HUES48 (cell line): ENCODE data around the gene ECT2.
"Not testable (repeated sequence)": the region's sequence is repeated elsewhere in the genome, so short reads cannot be mapped to it uniquely, and the experiment has no call there.

Source experiments
- H3K27ac ChIP-seq: one replicate; pipeline ENCODE4 v1.7.0; 2013; ENCODE audit warnings: low read depth, low read length, inconsistent platforms
- H3K27me3 ChIP-seq: 2 replicates; pipeline ENCODE4 v1.6.1; 2013; ENCODE audit warnings: mild to moderate bottlenecking, low read length; ENCODE audit not compliant: control insufficient read depth, insufficient read depth
- H3K36me3 ChIP-seq: 2 replicates; pipeline ENCODE4 v1.6.1; 2013; ENCODE audit warnings: low read length; ENCODE audit not compliant: control insufficient read depth, insufficient read depth
- H3K4me1 ChIP-seq: 2 replicates; pipeline ENCODE4 v1.6.1; 2013; ENCODE audit warnings: mild to moderate bottlenecking, low read length; ENCODE audit not compliant: control insufficient read depth, insufficient read depth
- H3K4me3 ChIP-seq: 2 replicates; pipeline ENCODE4 v1.5.1; 2013; ENCODE audit warnings: mild to moderate bottlenecking, low read depth, low read length
- H3K9ac ChIP-seq: 2 replicates; pipeline ENCODE4 v1.6.1; 2013; ENCODE audit warnings: mild to moderate bottlenecking, low read depth, low read length, moderate library complexity
- H3K9me3 ChIP-seq: 2 replicates; pipeline ENCODE4 v1.6.1; 2013; ENCODE audit warnings: low read length; ENCODE audit not compliant: control insufficient read depth, insufficient read depth

Gene ECT2

DNA sequence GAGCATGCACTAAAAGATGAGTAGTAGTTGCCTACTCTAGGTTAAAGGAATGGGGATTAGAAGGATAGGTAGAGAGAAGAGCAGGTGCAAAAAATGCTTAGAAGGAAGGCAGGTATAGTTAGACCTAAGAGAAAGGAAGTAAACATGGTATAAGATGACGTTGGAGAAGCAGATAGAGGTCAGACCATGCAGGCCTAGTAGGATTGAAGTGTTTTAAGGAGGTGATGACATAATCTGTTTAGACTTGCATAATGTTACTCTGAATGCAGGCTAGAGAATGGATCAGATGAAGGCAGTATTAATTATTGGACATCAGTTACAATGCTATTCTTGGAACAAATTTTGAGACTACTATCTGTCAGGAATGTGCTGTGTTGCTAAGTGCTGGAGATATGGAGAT, 11.1 kb upstream of the ECT2 start:
- Histone ChIP-seq H3K27me3 (no peaks in the 10 kb centered on the region), H3K36me3 (no peaks in the 10 kb centered on the region), H3K4me1 (peaks cover 3% of the 10 kb centered on the region), H3K9ac (no peak overlapping the region), H3K4me3 (no peak overlapping the region), H3K27ac (no peak overlapping the region), H3K9me3 (no peaks in the 10 kb centered on the region)

DNA sequence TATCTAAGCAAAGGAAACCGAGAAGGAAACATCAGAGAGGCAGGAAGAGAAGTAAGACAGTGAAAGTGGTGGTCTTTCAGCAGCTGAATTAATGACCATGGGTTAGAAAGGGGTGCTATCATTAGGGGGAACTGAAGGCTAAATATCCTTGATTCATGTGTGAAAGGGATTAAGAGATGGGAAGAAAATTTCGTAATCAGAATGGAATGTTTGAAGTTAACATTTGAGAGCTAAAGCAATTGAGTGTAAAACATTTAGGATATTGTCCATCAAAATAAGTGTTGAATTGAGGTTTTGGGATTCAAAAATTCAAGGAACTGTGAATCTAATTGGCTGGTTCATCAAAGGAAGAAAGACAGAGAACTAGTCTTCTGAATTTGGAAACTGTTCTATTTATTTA, 4.1 kb upstream of the ECT2 start:
- H3K27ac ChIP-seq = no peak overlapping the region
- no peaks in the 10 kb centered on the region for H3K36me3 ChIP-seq
- no peaks in the 10 kb centered on the region for H3K27me3 ChIP-seq
- no peak overlapping the region for H3K4me3 ChIP-seq
- no peaks in the 10 kb centered on the region for H3K9me3 ChIP-seq
- peaks cover 26% of the 10 kb centered on the region for H3K4me1 ChIP-seq
- no peak overlapping the region for H3K9ac ChIP-seq

DNA sequence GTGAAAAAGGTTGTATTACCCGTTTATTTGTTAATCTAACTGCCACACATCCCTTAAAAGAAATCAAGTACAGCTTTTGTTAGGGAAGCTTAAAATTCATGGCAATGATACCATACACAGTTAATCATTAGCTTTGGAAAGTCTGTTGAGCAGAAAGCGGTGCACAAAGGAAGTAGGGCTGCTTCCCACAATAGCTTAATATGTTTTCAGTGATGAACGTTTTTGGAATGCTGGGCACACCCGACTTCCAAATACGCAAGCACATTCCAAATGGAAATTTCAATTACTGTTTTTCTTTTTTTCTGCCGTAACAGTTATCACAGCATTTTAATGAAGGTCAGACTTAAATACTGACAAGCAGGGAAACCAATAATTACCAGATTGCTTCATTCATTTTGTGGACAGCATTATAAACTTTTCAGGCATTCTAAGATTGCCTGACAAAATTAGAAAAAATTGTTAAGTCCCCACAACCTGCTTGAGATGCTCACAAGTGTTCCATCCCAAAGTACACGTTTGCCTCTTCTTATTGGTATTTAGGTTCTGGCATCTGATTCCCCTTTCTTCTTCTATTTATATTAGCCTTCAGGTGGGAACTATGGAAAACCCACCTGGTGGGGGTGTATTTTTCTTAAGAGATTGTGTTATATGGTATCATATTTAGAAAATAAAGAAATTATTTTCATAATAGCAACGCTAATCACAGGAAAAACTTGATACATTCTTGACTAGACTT, 1.1 kb upstream of the ECT2 start:
- peak overlapping the region; percentile 94 for H3K27ac ChIP-seq
- H3K36me3 ChIP-seq = peaks cover 20% of the 10 kb centered on the region
- no peaks in the 10 kb centered on the region for H3K27me3 ChIP-seq
- peak overlapping the region; percentile 85 for H3K4me3 ChIP-seq
- no peaks in the 10 kb centered on the region for H3K9me3 ChIP-seq
- H3K9ac ChIP-seq = no peak overlapping the region
- peaks cover 35% of the 10 kb centered on the region for H3K4me1 ChIP-seq

- Histone ChIP-seq H3K9me3 (no peaks in the 10 kb centered on the region), H3K36me3 (peaks cover 26% of the 10 kb centered on the region), H3K9ac (peak overlapping the region; percentile 59), H3K4me3 (peak overlapping the region; percentile 85), H3K27me3 (no peaks in the 10 kb centered on the region), H3K4me1 (peaks cover 41% of the 10 kb centered on the region), H3K27ac (peak overlapping the region; percentile 94)
Measured at GRCh38 chr3:172750069-172750367, 508 bp upstream of the ECT2 start.

DNA sequence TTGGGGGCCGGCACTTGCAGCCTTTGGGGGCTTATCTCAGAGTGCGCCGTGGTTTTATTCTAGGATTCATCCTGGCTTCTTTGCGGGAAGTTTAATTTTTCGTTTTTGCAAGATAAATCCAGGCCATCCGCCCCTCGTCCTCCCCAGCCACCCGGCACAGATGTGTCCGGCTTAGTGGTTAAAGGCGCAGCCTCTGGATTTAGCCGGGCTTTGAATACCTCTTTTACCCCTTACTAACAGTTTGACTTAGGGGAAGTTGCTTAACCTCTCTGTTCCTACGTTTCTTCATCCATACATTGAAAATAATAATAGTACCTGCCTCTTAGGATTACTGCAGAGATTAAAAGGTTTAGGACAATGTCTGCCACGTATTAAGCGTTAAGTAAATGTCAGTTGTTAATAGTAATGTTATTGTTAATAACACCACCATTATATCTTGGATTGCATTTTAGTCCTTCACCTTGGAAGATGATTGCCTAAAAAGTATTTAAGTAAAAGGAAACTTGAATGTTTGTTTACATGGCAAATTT, 714 bp downstream of the ECT2 start:
- peaks cover 36% of the 10 kb centered on the region for H3K4me1 ChIP-seq

GRCh38 chr3:172752651-172753050, 2.1 kb downstream of the ECT2 start:
- no peak overlapping the region for H3K9ac ChIP-seq
- peaks cover 52% of the 10 kb centered on the region for H3K36me3 ChIP-seq
- H3K27me3 ChIP-seq = no peaks in the 10 kb centered on the region
- peaks cover 30% of the 10 kb centered on the region for H3K4me1 ChIP-seq
- no peak overlapping the region for H3K27ac ChIP-seq
- H3K9me3 ChIP-seq = no peaks in the 10 kb centered on the region
- H3K4me3 ChIP-seq = no peak overlapping the region

More for the DNA sequence above, 714 bp downstream of the ECT2 start:
- H3K27me3 ChIP-seq = no peaks in the 10 kb centered on the region
- peak overlapping the region; percentile 94 for H3K27ac ChIP-seq
- H3K36me3 ChIP-seq = peaks cover 39% of the 10 kb centered on the region
- no peaks in the 10 kb centered on the region for H3K9me3 ChIP-seq
- peak overlapping the region; percentile 96 for H3K9ac ChIP-seq
- H3K4me3 ChIP-seq = peak overlapping the region; percentile 85

DNA sequence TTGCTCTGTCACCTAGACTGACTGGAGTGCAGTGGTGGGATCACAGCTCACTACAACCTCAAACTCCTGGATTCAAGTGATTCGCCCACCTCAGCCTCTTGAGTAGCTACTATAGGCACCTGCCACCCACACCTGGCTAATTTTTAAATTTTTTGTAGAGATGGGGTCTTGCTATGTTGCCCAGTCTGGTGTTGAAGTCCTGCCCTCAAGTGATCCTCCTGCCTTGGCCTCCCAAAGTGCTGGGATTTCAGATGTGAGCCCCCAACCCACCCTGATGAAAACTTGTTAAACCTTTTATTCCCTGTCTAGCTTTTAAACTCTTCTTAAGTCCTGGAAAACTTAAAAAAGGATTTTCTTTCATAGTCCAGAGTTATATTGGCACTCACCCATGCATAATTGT, 2.6 kb downstream of the ECT2 start:
- Histone ChIP-seq H3K4me1 (peaks cover 30% of the 10 kb centered on the region), H3K4me3 (no peak overlapping the region), H3K9me3 (no peaks in the 10 kb centered on the region), H3K36me3 (peaks cover 57% of the 10 kb centered on the region), H3K27me3 (no peaks in the 10 kb centered on the region), H3K9ac (no peak overlapping the region), H3K27ac (no peak overlapping the region)

- H3K36me3 ChIP-seq = peaks cover 96% of the 10 kb centered on the region
- not testable (repeated sequence) for H3K27me3 ChIP-seq, H3K4me1 ChIP-seq, H3K4me3 ChIP-seq, H3K9ac ChIP-seq, H3K9me3 ChIP-seq, H3K27ac ChIP-seq
Measured at GRCh38 chr3:172760416-172760815, 9.9 kb downstream of the ECT2 start.

- Histone ChIP-seq H3K9me3 (no peaks in the 10 kb centered on the region), H3K4me3 (no peak overlapping the region), H3K36me3 (peaks cover 100% of the 10 kb centered on the region), H3K27me3 (no peaks in the 10 kb centered on the region), H3K9ac (no peak overlapping the region), H3K27ac (no peak overlapping the region), H3K4me1 (no peaks in the 10 kb centered on the region)
Measured at GRCh38 chr3:172766241-172766640, 15.7 kb downstream of the ECT2 start.

GRCh38 chr3:172766718-172767405, 16.3 kb downstream of the ECT2 start:
- Histone ChIP-seq H3K27ac (no peak overlapping the region), H3K27me3 (no peaks in the 10 kb centered on the region), H3K36me3 (peaks cover 100% of the 10 kb centered on the region), H3K9me3 (no peaks in the 10 kb centered on the region), H3K4me3 (no peak overlapping the region), H3K4me1 (no peaks in the 10 kb centered on the region), H3K9ac (no peak overlapping the region)

GRCh38 chr3:172770382-172770781, 19.9 kb downstream of the ECT2 start:
- no peaks in the 10 kb centered on the region for H3K4me1 ChIP-seq
- H3K36me3 ChIP-seq = peaks cover 99% of the 10 kb centered on the region
- no peaks in the 10 kb centered on the region for H3K27me3 ChIP-seq
- no peak overlapping the region for H3K9ac ChIP-seq
- no peaks in the 10 kb centered on the region for H3K9me3 ChIP-seq
- no peak overlapping the region for H3K27ac ChIP-seq
- no peak overlapping the region for H3K4me3 ChIP-seq
